Measurements from ENCODE around the gene EMP2.

- TF ChIP-seq CEBPB (IDR thresholded peaks at IDR 0.05; ENCODE audit: low read depth, low read length) (no peak), POLR2A (IDR thresholded peaks at IDR 0.05; ENCODE audit: low read depth, low read length) (no peak), BHLHE40 (IDR thresholded peaks at IDR 0.05; ENCODE audit: low read depth, low read length) (no peak), CTCF (conservative IDR thresholded peaks at IDR 0.05; ENCODE audit: low read depth, low read length) (no peak), ELK1 (IDR thresholded peaks at IDR 0.05; ENCODE audit: borderline replicate concordance, low read depth, low read length) (no peak), CHD1 (IDR thresholded peaks at IDR 0.05; ENCODE audit: low read depth, low read length) (no peak), RFX5 (IDR thresholded peaks at IDR 0.05; ENCODE audit: low read depth, low read length) (no peak), MAFK (IDR thresholded peaks at IDR 0.05; ENCODE audit: low read depth, low read length) (no peak), RAD21 (IDR thresholded peaks at IDR 0.05; ENCODE audit: low read length) (no peak), RCOR1 (IDR thresholded peaks at IDR 0.05; ENCODE audit: insufficient replicate concordance, low read length) (no peak), SMC3 (IDR thresholded peaks at IDR 0.05; ENCODE audit: low read depth, low read length) (no peak), FOS (IDR thresholded peaks at IDR 0.05; ENCODE audit: low read depth, low read length) (no peak)
These were observed 53.4 kb downstream of the EMP2 start for GRCh38 chr16:10526962-10527361.
